ENCODE results near the gene LGALS1. TPM values are rescaled to one million over a fixed set of nuclear protein-coding genes. Genes with fewer than 3 reads are reported as not detected.

Gene LGALS1
- total and polyA plus RNA-seq, 4 donors, result 35.6 to 138 (median 91.6) TPM

GRCh38 chr22:37630839-37631435, 44.5 kb upstream of the LGALS1 start:
- no peak overlapping the region for H3K4me3 ChIP-seq (ENCODE audit: low read depth in 1 of 3, low read length in 3 of 3)
- H3K9ac ChIP-seq (ENCODE audit: low read depth in 1 of 2, low read length in 2 of 2), result no peak overlapping the region
- H3K9me3 ChIP-seq (ENCODE audit: control insufficient read depth in 4 of 4, low read length in 3 of 4), result no peaks in the 10 kb centered on the region
- peak overlapping the region in 1 of 2 donors; percentile 73 for H3K27ac ChIP-seq (ENCODE audit: low read depth in 1 of 2, low read length in 2 of 2)
- 97% methylated on average over 9 of the region's 9 CpGs for WGBS
- H3K36me3 ChIP-seq (ENCODE audit: control insufficient read depth in 4 of 4, insufficient read depth in 3 of 4, low read depth in 1 of 4, low read length in 3 of 4), result peaks cover 0 to 10% (median 3%) of the 10 kb centered on the region in 4 donors
- H3K4me1 ChIP-seq (ENCODE audit: control insufficient read depth in 4 of 4, insufficient read depth in 4 of 4, low read length in 3 of 4), result peaks cover 11 to 66% (median 52%) of the 10 kb centered on the region in 4 donors
- no peaks in the 10 kb centered on the region for H3K27me3 ChIP-seq (ENCODE audit: control insufficient read depth in 4 of 4, insufficient read depth in 4 of 4, low read length in 3 of 4)
- no peak for TF ChIP-seq NR2F2 (IDR thresholded peaks at IDR 0.05)
- TF ChIP-seq YY1 (IDR thresholded peaks at IDR 0.05), result no peak
- no peak for TF ChIP-seq EGR1 (IDR thresholded peaks at IDR 0.05; ENCODE audit: low read depth in 2 of 2)
- no peak for TF ChIP-seq MAX (IDR thresholded peaks at IDR 0.05)
- TF ChIP-seq FOXA1 (IDR thresholded peaks at IDR 0.05), result no peak
- TF ChIP-seq HNF4G (IDR thresholded peaks at IDR 0.05), result no peak
- no peak for TF ChIP-seq FOXA2 (IDR thresholded peaks at IDR 0.05)
- no peak for TF ChIP-seq ZBTB33 (IDR thresholded peaks at IDR 0.05)
- DNase-seq (ENCODE audit: low spot score), result no peak

GRCh38 chr22:37631448-37632173, 43.8 kb upstream of the LGALS1 start:
- peak overlapping the region; percentile 73 to 80 for H3K27ac ChIP-seq (ENCODE audit: low read depth in 1 of 2, low read length in 2 of 2)
- no peak overlapping the region for H3K4me3 ChIP-seq (ENCODE audit: low read depth in 1 of 3, low read length in 3 of 3)
- H3K27me3 ChIP-seq (ENCODE audit: control insufficient read depth in 4 of 4, insufficient read depth in 4 of 4, low read length in 3 of 4), result no peaks in the 10 kb centered on the region
- H3K36me3 ChIP-seq (ENCODE audit: control insufficient read depth in 4 of 4, insufficient read depth in 3 of 4, low read depth in 1 of 4, low read length in 3 of 4), result peaks cover 0 to 10% (median 3%) of the 10 kb centered on the region in 4 donors
- H3K9ac ChIP-seq (ENCODE audit: low read depth in 1 of 2, low read length in 2 of 2), result no peak overlapping the region
- no peak for TF ChIP-seq FOXA2 (IDR thresholded peaks at IDR 0.05)
- TF ChIP-seq SP1 (IDR thresholded peaks at IDR 0.05), result peak; percentile 67
- no peak for TF ChIP-seq TAF1 (conservative IDR thresholded peaks at IDR 0.05)
- TF ChIP-seq HNF4A (conservative IDR thresholded peaks at IDR 0.05), result peak; percentile 79 to 83
- peak; percentile 21 to 44 for TF ChIP-seq RXRA (IDR thresholded peaks at IDR 0.05)
- peak; percentile 47 for TF ChIP-seq HNF4G (IDR thresholded peaks at IDR 0.05)
- WGBS, result 70% methylated on average over 19 of the region's 19 CpGs
- peaks cover 7 to 59% (median 45%) of the 10 kb centered on the region in 4 donors for H3K4me1 ChIP-seq (ENCODE audit: control insufficient read depth in 4 of 4, insufficient read depth in 4 of 4, low read length in 3 of 4)
- no peak for DNase-seq (ENCODE audit: low spot score)
- H3K9me3 ChIP-seq (ENCODE audit: control insufficient read depth in 4 of 4, low read length in 3 of 4), result no peaks in the 10 kb centered on the region

GRCh38 chr22:37632174-37633088, 43.0 kb upstream of the LGALS1 start:
- no peak overlapping the region for H3K9ac ChIP-seq (ENCODE audit: low read depth in 1 of 2, low read length in 2 of 2)
- peaks cover 7 to 51% (median 37%) of the 10 kb centered on the region in 4 donors for H3K4me1 ChIP-seq (ENCODE audit: control insufficient read depth in 4 of 4, insufficient read depth in 4 of 4, low read length in 3 of 4)
- H3K27ac ChIP-seq (ENCODE audit: low read depth in 1 of 2, low read length in 2 of 2), result peak overlapping the region; percentile 80 to 84
- no peak for DNase-seq (ENCODE audit: low spot score)
- H3K36me3 ChIP-seq (ENCODE audit: control insufficient read depth in 4 of 4, insufficient read depth in 3 of 4, low read depth in 1 of 4, low read length in 3 of 4), result peaks cover 0 to 10% (median 3%) of the 10 kb centered on the region in 4 donors
- no peak overlapping the region for H3K4me3 ChIP-seq (ENCODE audit: low read depth in 1 of 3, low read length in 3 of 3)
- no peaks in the 10 kb centered on the region for H3K27me3 ChIP-seq (ENCODE audit: control insufficient read depth in 4 of 4, insufficient read depth in 4 of 4, low read length in 3 of 4)
- H3K9me3 ChIP-seq (ENCODE audit: control insufficient read depth in 4 of 4, low read length in 3 of 4), result no peaks in the 10 kb centered on the region
- 83% methylated on average over 14 of the region's 14 CpGs for WGBS
- TF ChIP-seq GABPA (IDR thresholded peaks at IDR 0.05 in 1 of 2, conservative IDR thresholded peaks at IDR 0.05 in 1 of 2) (no peak), SP1 (IDR thresholded peaks at IDR 0.05) (no peak), JUND (IDR thresholded peaks at IDR 0.05) (no peak), HNF4G (IDR thresholded peaks at IDR 0.05) (no peak), HNF4A (conservative IDR thresholded peaks at IDR 0.05) (no peak), MAX (IDR thresholded peaks at IDR 0.05) (no peak), REST (IDR thresholded peaks at IDR 0.05) (no peak), FOXA1 (IDR thresholded peaks at IDR 0.05) (no peak), CTCF (IDR thresholded peaks at IDR 0.05; ENCODE audit: low read depth, low read length, missing input control) (no peak), RAD21 (IDR thresholded peaks at IDR 0.05) (no peak), YY1 (IDR thresholded peaks at IDR 0.05) (no peak)
